ENCODE measurements around the gene IFNAR1. TPM values are rescaled to one million over a fixed set of nuclear protein-coding genes. Genes with fewer than 3 reads are reported as not detected.
A peak's percentile ranks its signal among the peaks of the same experiment; 100 is the strongest.

IFNAR1 gene
- total and polyA plus RNA-seq, 9 of the 15 experiments (the other 6 are each of a cell fraction or from before 2014, with no cell fraction given): 8.6 to 31.8 (median 14.8) TPM

DNA sequence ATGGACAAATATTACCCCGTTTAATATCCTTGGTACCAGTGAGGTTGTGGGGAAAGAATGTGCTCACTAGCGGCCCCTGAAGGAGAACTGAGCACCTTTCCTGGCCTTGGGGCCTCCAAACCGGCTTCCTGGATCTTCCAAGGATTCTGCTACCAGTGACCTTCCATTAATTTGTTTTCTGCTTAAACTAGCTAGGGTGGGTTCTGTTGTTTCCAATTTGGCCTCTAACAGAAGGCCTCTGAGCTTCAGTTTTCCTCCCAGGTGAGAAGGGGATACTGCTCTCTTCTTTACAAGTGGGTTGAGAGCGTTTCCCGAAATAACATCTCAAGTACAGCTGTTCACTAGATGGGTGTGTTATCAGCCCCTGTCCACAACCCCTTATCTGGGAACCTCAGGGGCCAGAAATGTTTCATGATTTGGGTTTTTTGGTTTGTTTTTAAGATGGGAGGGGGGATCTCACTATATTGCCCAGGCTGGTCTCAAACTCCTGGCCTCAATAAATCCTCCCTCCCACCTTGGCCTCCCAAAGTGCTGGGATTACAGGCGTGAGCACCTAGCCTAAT, 61.5 kb downstream of the IFNAR1 start (continued):
- TF ChIP-seq ZNF197 (CRISPR knock-in tag; IDR thresholded peaks at IDR 0.05; ENCODE audit: low read depth) (peak; percentile 78; the same call in 1 of the 2 replicates), ZNF699 (CRISPR knock-in tag; IDR thresholded peaks at IDR 0.05; ENCODE audit: insufficient replicate concordance) (no peak), KLF16 (IDR thresholded peaks at IDR 0.05) (peak; percentile 96), ZFX (CRISPR knock-in tag; IDR thresholded peaks at IDR 0.05) (peak; percentile 37; the same call in 1 of the 2 replicates), WHSC1 (IDR thresholded peaks at IDR 0.05; ENCODE audit: low read length) (no peak), DMBX1 (CRISPR knock-in tag; IDR thresholded peaks at IDR 0.05; ENCODE audit: borderline replicate concordance) (peak; percentile 69; the same call in 1 of the 2 replicates), EP300 (IDR thresholded peaks at IDR 0.05; ENCODE audit: low read length) (peak; percentile 91), FOSL1 (tag; conservative IDR thresholded peaks at IDR 0.05) (peak; percentile 76), MYNN (IDR thresholded peaks at IDR 0.05) (peak; percentile 51; the same call in 1 of the 2 replicates), MYNN (CRISPR knock-in tag; IDR thresholded peaks at IDR 0.05) (no peak), ZNF3 (CRISPR knock-in tag; IDR thresholded peaks at IDR 0.05) (no peak), TOE1 (IDR thresholded peaks at IDR 0.05; ENCODE audit: borderline replicate concordance) (peak; percentile 63; the same call in 1 of the 2 replicates), TOE1 (CRISPR knock-in tag; IDR thresholded peaks at IDR 0.05; ENCODE audit: borderline replicate concordance, low read depth) (no peak), CLOCK (CRISPR knock-in tag; IDR thresholded peaks at IDR 0.05; ENCODE audit: borderline replicate concordance) (no peak), ZFP36 (IDR thresholded peaks at IDR 0.05; ENCODE audit: low read depth, low read length, partially characterized antibody) (no peak), HDAC3 (IDR thresholded peaks at IDR 0.05; ENCODE audit: borderline replicate concordance, partially characterized antibody) (peak; percentile 92), SMARCA4 (IDR thresholded peaks at IDR 0.05) (peak; percentile 96), CSDE1 (IDR thresholded peaks at IDR 0.05) (no peak), XRCC5 (IDR thresholded peaks at IDR 0.05; ENCODE audit: low read depth, low read length) (peak; percentile 78; the same call in 1 of the 2 replicates)
- TF ChIP-seq, protein P1, sequence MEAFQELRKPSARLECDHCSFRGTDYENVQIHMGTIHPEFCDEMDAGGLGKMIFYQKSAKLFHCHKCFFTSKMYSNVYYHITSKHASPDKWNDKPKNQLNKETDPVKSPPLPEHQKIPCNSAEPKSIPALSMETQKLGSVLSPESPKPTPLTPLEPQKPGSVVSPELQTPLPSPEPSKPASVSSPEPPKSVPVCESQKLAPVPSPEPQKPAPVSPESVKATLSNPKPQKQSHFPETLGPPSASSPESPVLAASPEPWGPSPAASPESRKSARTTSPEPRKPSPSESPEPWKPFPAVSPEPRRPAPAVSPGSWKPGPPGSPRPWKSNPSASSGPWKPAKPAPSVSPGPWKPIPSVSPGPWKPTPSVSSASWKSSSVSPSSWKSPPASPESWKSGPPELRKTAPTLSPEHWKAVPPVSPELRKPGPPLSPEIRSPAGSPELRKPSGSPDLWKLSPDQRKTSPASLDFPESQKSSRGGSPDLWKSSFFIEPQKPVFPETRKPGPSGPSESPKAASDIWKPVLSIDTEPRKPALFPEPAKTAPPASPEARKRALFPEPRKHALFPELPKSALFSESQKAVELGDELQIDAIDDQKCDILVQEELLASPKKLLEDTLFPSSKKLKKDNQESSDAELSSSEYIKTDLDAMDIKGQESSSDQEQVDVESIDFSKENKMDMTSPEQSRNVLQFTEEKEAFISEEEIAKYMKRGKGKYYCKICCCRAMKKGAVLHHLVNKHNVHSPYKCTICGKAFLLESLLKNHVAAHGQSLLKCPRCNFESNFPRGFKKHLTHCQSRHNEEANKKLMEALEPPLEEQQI (IDR thresholded peaks at IDR 0.05): peak; percentile 93
- TF ChIP-seq, protein P2, sequence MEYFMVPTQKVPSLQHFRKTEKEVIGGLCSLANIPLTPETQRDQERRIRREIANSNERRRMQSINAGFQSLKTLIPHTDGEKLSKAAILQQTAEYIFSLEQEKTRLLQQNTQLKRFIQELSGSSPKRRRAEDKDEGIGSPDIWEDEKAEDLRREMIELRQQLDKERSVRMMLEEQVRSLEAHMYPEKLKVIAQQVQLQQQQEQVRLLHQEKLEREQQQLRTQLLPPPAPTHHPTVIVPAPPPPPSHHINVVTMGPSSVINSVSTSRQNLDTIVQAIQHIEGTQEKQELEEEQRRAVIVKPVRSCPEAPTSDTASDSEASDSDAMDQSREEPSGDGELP (CRISPR knock-in tag; IDR thresholded peaks at IDR 0.05; ENCODE audit: borderline replicate concordance): peak; percentile 95
- TF ChIP-seq, protein P3, sequence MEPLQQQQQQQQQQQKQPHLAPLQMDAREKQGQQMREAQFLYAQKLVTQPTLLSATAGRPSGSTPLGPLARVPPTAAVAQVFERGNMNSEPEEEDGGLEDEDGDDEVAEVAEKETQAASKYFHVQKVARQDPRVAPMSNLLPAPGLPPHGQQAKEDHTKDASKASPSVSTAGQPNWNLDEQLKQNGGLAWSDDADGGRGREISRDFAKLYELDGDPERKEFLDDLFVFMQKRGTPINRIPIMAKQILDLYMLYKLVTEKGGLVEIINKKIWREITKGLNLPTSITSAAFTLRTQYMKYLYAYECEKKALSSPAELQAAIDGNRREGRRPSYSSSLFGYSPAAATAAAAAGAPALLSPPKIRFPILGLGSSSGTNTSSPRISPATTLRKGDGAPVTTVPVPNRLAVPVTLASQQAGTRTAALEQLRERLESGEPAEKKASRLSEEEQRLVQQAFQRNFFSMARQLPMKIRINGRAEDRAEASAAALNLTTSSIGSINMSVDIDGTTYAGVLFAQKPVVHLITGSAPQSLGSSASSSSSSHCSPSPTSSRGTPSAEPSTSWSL (CRISPR knock-in tag; IDR thresholded peaks at IDR 0.05; ENCODE audit: borderline replicate concordance): no peak
